Gastrocnemius medialis (tissue), 4 donors: ENCODE measurements around the gene FBXW11.

Source experiments
- CTCF ChIP-seq, 5 experiments: fragments of 450-650 bp in 3 of 5; fragments of 200-600 bp in 2 of 5; sonication (generic) in 2 of 5; IDR thresholded peaks in 4 of 5; conservative IDR thresholded peaks in 1 of 5; 1 replicate in 4 of 5; 2 replicates in 1 of 5; pipeline ENCODE4 v1.5.1; 2016 to 2019; ENCODE audit warnings: antibody characterized with exemption in 5 of 5, mild to moderate bottlenecking in 3 of 5, moderate library complexity in 3 of 5
- POLR2A ChIP-seq, 2 donors: fragments of 450-650 bp; IDR thresholded peaks; one replicate each; pipeline ENCODE4 v1.6.1; 2017; ENCODE audit warnings: antibody characterized with exemption in 2 of 2, mild to moderate bottlenecking in 2 of 2, moderate library complexity in 2 of 2

DNA sequence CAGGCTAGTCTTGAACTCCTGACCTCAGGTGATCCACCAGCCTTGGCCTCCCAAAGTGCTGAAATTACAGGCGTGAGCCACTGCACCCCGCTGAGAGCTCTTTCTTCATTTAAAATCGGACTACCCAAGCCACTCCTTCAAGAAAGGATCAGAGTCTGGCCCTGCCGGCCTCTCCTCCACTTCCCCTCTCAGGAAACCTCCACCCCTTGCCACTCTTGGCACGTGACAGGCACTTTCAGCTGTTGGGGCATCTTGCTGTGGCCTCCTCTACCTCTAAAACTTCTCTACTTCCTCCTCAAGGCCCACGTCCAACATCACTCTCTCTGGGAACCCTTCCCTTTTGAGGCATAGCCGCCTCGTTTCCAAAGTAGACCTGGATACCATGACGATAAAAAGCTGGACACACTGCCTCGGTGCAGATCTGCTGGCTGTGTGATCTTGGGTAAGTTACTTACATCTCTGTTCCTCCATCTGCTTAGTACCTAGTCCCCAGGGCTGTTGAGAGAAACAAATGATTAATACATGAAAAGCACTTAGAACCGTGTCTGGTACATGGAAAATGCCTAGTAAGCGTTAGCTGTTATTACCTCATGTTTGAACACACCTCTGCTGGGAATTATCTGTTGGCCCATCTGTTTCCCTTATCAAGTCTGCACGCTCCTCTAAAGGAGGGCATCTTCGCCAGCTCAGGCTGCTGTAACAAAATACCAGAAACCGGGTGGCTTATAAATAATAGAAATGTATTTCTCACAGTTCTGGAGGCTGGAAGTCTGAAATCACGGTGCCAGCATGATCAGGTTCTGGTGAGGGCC lies 165.5 kb downstream of the FBXW11 start:
- TF ChIP-seq CTCF (IDR thresholded peaks at IDR 0.05 in 4 of 5, conservative IDR thresholded peaks at IDR 0.05 in 1 of 5), result no peak
- no peak for TF ChIP-seq POLR2A (IDR thresholded peaks at IDR 0.05)
